GM12875 (cell line): ENCODE measurements around the gene CA10.

Experiments used
- H3K4me3 ChIP-seq: one replicate; pipeline ENCODE4 v1.5.1; 2011; ENCODE audit warnings: low read depth, low read length, control low read depth
- CTCF ChIP-seq: IDR thresholded peaks from 2 replicates; pipeline ENCODE4 v1.5.1; 2011; ENCODE audit warnings: low read depth, mild to moderate bottlenecking, control low read depth, inconsistent platforms, low read length, moderate library complexity, borderline replicate concordance; ENCODE audit not compliant: insufficient read depth

Gene CA10

GRCh38 chr17:51647067-51647466 is 511.4 kb downstream of the CA10 start:
- TF ChIP-seq CTCF = no peak

GRCh38 chr17:51646539-51646938 is 512.0 kb downstream of the CA10 start:
- H3K4me3 ChIP-seq = no peak overlapping the region
- TF ChIP-seq CTCF = no peak

More at GRCh38 chr17:51647067-51647466, 511.4 kb downstream of the CA10 start:
- H3K4me3 ChIP-seq = no peak overlapping the region

- H3K4me3 ChIP-seq = no peak overlapping the region
- TF ChIP-seq CTCF = no peak
Measured at GRCh38 chr17:51645056-51645455, 513.5 kb downstream of the CA10 start.

- no peak overlapping the region for H3K4me3 ChIP-seq
- no peak for TF ChIP-seq CTCF
Measured at GRCh38 chr17:51643702-51644490, 514.6 kb downstream of the CA10 start.

GRCh38 chr17:51642029-51642428 is 516.5 kb downstream of the CA10 start:
- no peak overlapping the region for H3K4me3 ChIP-seq
- no peak for TF ChIP-seq CTCF

- H3K4me3 ChIP-seq = no peak overlapping the region
- peak; percentile 57; the same call in 1 of the 2 replicates for TF ChIP-seq CTCF
Measured at GRCh38 chr17:51640108-51640622, 518.3 kb downstream of the CA10 start.

GRCh38 chr17:51638971-51639370 is 519.5 kb downstream of the CA10 start:
- H3K4me3 ChIP-seq = no peak overlapping the region
- no peak for TF ChIP-seq CTCF
